Right renal cortex interstitium (tissue), 3 donors: ENCODE results near the gene METAP2. TPM values are rescaled to one million over a fixed set of nuclear protein-coding genes. Genes with fewer than 3 reads are reported as not detected.
"Not testable (repeated sequence)": the region's sequence is repeated elsewhere in the genome, so short reads cannot be mapped to it uniquely, and the experiment has no call there.

Experiments
- DNase-seq, 3 donors: peaks; one replicate each; pipeline ENCODE4 v3.0.0-alpha.2; 2013; ENCODE audit warnings: low read depth in 3 of 3, low spot score in 2 of 3
- polyA plus RNA-seq, 3 donors: library from polyadenylated mRNA; unstranded; fragments of 120-200 nt; gene quantifications; one replicate each; pipeline ENCODE4 v1.2.1, GENCODE V29; 2013; ENCODE audit not compliant: insufficient read length in 3 of 3

METAP2 gene
- 100 to 1,000 TPM; 131 to 142 (median 134) TPM for polyA plus RNA-seq

GRCh38 chr12:95473884-95474659, at the start of gene METAP2:
METAP2 (plus strand) TSS chr12:95474152; CDS start chr12:95474180, 28 bp downstream.
- peak; percentile 72 to 92 (median 79) for DNase-seq

GRCh38 chr12:95424271-95424994, 49.5 kb upstream of the METAP2 start:
- no peak for DNase-seq

- DNase-seq, result no peak
These were observed 44.8 kb upstream of the METAP2 start for GRCh38 chr12:95429172-95429510.

- DNase-seq, result no peak
These were observed 42.8 kb upstream of the METAP2 start for GRCh38 chr12:95431120-95431519.

- DNase-seq, result no peak
These were observed 38.6 kb upstream of the METAP2 start for GRCh38 chr12:95435355-95435754.

- DNase-seq, result no peak
These were observed 36.4 kb upstream of the METAP2 start for GRCh38 chr12:95437565-95437964.

- no peak for DNase-seq
These were observed 34.3 kb upstream of the METAP2 start for GRCh38 chr12:95439461-95440230.

- DNase-seq, result no peak
These were observed 33.6 kb upstream of the METAP2 start for GRCh38 chr12:95440401-95440800.

GRCh38 chr12:95443459-95443858, 30.5 kb upstream of the METAP2 start:
- DNase-seq, result no peak

- not testable (repeated sequence) for DNase-seq
These were observed 28.9 kb upstream of the METAP2 start for GRCh38 chr12:95445099-95445498.

GRCh38 chr12:95445884-95446505, 28.0 kb upstream of the METAP2 start:
- DNase-seq, result no peak

GRCh38 chr12:95446506-95446900, 27.4 kb upstream of the METAP2 start:
- DNase-seq, result peak in 2 of 3 donors; percentile 9 to 19

- DNase-seq, result not testable (repeated sequence)
These were observed 24.3 kb upstream of the METAP2 start for GRCh38 chr12:95449656-95450055.

GRCh38 chr12:95452501-95452900, 21.5 kb upstream of the METAP2 start:
- not testable (repeated sequence) for DNase-seq

- not testable (repeated sequence) for DNase-seq
These were observed 20.1 kb upstream of the METAP2 start for GRCh38 chr12:95453881-95454280.

- DNase-seq, result not testable (repeated sequence)
These were observed 19.2 kb upstream of the METAP2 start for GRCh38 chr12:95454780-95455215.

GRCh38 chr12:95457605-95458004, 16.3 kb upstream of the METAP2 start:
- not testable (repeated sequence) for DNase-seq

GRCh38 chr12:95458761-95459160, 15.2 kb upstream of the METAP2 start:
- DNase-seq, result no peak

GRCh38 chr12:95459310-95459709, 14.6 kb upstream of the METAP2 start:
- DNase-seq, result no peak

GRCh38 chr12:95460105-95460504, 13.8 kb upstream of the METAP2 start:
- DNase-seq, result no peak

- no peak for DNase-seq
These were observed 13.1 kb upstream of the METAP2 start for GRCh38 chr12:95460896-95461295.
